ENCODE data around the gene CNGA2.

CNGA2 gene

DNA sequence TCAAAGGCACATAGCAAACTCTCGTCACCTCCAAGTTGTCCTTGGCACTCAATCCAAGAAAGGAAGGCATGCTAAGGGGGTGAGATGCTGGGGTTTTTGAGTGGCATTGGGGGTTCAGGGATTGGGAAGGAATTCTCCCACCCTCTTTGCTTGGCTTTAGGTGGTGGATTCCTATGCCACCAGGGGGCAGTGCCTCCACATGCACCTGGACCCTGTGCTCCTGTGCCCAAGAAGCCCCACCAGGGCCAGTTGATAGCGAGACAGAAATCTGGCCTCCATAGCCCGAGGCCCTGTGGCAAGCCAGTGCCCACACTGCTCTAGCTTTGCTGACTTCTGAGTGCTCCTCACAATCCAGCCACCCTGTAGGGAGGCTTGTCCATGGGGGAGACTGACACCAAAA is 20.7 kb upstream of the CNGA2 start:
- DNase-seq = peak; percentile 24

DNA sequence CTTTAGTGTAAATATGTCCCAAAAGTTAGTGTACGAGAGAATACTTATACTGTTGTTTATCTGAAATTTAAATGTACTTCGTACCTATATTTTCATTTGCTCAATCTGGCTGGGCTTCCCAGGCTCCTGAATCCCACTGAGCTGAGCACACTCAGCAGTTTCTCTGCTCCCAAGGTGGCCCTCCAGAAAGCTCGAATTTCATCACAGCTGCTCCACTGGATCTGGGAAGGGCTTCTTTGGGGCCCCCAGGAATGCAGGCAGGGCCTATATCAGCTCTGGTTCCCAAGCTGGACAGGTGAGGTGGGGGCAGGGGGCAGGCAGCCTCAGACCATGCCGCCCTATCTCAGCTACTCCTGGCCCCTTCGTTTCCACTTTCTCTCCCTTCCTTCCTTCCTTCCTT is 20.2 kb upstream of the CNGA2 start:
- no peak for DNase-seq

DNA sequence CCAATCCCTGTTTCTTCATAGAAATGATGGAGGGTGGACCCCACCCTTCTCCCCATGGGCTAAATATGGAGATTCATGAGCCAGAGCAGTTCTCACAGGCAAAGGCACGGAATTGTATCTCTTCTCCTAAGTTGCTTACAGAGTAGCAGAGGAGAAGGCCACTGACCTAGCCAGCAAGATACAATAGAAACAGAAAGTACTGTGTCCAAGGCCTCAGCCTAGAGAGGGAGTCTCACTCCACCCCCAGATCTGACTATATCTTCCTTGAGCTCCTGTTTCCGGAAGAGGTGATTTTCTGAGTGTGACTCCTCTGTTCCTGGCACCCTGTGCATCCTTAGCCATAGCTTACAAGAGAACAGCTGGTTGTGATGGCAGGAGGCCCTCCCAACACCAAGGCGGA is 18.8 kb upstream of the CNGA2 start, which contains the start of gene FATE1:
Gene FATE1 (plus strand): TSS at position 284 of the 400 bp plus-strand sequence. CDS start 85 bp downstream, at position 369.
- DNase-seq = no peak

DNA sequence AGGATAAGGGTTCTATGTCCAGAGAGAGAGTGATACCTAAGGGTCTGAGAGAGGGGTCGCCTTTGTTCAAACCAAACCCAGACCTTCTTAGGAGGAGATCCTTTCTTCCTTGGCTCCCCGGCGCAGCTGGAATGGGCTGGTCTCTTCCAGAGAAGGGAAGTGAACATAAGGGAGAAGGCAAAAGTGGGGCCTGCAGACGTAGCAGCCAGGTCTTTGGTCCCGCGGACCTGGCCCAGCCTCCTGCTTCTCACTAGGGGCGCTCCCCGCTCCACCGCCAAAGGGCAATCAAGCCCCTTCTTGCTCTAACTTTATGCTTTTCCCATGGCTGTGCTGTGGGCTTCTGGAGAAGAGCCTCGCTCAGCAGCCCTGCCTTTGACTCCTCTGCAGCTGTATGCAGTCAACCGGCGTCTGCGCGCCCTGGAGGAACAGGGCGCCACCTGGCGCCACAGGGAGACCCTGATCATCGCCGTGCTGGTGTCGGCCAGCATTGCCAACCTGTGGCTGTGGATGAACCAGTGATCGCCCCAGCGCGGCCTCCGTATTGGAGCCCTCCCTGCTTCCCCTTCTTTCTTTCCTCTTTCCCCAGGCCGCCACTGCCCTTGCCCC is 12.2 kb upstream of the CNGA2 start:
- DNase-seq = no peak

DNA sequence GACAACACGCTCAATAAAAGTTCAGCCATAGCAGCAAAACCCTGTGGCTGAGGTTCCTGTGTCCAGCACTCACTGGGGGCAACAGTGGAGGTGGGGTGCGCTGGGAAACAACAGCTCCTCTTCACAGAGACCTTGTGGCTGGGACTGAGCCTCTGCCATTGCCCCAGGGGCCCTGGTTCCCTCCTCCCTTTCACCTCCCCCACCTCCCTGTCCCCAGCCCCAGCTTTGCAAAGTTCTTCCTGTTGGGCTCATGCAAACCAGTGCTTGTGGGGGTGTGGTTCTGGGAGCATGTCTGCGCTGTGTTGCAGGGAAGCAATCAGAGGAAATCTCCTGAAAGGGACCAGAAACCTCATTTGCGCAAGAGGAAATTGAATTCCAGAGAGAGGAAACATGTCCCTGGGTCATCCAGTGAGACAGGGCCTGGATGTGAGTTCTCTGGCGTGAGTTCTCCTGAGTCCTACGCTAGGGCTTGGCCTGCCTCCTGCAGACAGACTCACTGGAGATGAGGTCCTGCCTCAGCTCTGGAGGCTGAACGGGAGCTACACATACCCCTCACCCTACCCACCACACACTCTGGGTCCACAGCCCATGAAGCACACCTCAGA is 11.3 kb upstream of the CNGA2 start:
- DNase-seq = no peak

DNA sequence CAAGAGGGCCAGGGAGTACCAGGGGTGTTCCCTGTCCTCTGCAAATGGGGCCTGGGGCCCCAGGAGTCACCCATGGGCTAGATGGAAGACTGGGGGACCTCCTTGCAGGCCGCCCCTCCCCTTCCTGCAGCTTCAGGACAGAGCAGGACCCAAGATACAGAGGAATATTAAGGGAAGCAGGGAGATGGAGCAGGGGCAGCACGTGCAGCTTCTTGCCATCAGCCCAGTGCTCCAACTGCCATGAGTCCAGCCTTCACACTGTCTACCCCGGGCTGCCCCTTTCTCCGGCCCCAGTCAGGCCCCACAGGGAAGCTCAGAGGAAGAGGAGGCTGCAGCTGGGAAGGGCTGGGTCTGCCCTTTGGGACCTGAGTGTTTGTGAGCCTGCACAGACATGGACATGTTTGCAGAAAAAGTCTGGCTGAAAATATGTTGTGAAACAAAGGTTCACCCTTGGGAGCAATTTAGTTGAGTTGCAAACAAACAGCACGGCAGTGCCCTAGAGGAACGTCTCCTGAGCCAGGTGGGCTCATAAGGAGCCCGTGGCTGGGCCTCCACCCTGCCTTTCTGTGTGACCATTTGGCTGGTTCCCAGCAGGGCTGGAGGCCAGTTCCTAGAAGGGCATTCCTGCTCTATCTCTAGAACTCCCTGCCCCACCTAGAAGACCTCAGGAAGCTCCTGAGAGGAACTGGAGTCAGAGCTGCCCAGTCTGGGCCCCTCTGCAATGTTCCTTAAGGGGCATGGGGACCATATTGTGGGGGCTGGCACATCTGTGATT is 9.8 kb upstream of the CNGA2 start:
- DNase-seq = no peak

DNA sequence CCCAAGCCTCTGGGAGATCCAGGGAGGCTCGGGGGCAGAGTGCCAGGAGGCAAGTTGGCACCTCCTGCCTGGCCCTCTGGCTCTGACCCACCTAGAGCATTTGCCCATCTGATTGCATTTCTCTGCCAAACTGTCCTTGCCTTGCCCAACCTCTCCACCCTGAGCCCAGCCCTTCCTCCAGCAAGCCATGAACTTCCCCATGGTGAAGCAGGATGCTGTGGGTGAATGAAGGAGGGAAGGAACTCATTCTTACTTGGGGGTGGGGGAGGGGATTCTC is 9.3 kb upstream of the CNGA2 start:
- DNase-seq = no peak

DNA sequence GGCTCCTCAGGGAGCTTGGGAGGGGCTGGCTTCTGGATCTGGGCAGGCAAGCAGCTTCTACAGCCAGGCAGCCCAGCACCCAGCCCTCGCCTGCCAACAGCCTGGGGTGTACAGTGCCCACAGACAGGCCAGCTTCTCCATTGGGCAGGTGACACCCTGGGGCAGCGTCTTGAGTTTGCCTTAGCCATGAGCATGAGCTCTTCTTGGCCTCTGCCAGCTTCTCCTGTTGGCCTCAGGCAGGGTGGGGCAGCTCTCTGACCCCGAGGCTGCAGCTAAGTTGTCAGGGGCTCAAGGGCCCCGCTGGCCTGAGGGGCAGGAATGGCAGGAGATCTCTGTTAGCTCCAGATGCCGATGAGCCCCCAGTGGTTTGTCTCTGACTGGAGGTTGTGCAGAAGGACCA is 7.8 kb upstream of the CNGA2 start:
- no peak for DNase-seq

DNA sequence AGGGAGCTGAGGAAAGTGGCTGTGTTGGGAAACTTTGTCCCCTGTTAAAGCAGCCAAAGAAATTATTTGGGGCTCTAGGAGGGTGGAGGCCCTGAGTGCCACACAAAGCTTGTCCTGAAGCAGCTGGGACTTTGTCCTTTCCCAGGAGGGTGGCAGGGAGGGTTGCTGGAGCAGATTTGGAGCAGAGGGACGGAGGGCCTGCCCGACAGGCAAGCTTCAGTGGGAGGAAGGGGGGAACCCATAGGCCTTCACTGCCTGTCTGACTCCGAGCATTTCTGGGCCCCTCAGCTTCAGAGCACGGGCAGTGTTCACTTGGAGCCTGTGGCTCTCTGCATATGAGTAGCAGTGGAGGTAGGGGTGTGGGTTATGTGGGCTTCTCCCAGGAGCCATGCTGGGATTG is 7.2 kb upstream of the CNGA2 start:
- no peak for DNase-seq

DNA sequence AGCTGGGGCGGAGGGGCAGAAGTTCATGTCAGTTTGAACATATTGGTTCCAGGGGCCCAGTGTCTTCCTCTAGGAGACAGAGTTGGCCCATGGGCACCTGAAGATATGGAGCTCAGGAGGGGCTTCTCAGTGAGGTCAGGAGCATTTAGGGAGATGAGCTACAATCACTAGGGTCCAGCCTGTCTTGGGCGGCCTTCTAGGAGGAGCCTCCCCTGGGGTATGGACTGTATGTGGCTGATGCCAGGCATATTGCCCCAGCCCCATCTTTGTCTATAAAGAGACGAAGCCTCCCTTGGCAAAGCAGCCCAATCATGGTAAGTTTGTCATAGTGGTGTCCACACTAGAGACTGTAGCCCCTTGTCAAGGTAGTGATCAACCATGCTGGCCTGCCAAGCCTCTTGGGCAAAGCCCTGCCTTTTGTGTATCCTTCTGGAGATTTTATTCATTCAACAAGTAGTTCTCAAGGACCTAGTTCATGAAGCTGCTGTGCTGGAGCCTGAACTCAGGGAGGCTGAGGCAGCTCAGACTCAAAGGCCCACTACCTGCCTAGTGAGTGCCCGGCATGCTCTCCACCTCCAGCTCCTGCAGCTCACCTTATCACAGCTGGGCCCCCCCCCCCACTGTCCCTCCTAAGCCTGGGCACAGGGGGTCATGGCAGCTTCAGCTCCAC is 5.4 kb upstream of the CNGA2 start:
- DNase-seq = no peak

DNA sequence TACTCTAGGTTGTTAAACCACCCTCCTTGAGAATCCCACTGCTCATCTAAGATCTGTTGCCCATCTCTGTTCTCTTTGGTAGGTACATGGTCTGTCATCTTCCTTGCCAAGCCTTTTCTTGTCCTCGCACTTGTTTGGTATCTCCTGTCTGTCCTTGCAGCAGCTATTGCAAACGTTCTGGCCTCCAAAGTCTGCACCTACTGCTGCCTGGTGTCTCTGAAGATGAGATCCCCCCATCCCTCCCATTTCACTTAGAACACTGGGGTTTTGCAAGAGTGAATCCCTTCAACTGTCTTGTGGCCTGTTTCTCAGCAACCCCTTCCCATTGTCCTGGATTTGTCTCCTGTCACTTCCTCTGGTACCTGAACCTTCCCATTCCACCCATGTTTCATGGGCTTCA is 673 bp downstream of the CNGA2 start:
- no peak for DNase-seq

DNA sequence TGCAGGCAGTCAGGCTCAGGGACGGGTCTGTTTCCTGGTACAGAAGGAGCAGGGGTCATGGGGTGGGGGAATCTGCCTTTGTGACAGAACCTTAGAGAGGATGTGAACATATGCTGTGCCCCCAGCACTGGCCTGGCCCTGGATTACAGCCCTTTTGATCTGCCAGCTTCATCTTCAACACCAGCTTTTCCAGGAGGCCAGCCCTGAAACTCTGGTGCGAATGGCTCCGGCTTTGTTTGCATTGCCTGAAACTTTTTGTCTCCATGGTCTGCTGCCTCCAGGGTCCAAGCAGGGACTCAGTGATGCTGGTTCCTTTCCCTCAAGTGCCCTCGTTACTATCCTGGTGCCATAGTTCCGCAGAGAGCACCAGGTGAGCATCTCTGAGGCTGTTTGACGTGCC is 2.1 kb downstream of the CNGA2 start:
- DNase-seq = no peak

DNA sequence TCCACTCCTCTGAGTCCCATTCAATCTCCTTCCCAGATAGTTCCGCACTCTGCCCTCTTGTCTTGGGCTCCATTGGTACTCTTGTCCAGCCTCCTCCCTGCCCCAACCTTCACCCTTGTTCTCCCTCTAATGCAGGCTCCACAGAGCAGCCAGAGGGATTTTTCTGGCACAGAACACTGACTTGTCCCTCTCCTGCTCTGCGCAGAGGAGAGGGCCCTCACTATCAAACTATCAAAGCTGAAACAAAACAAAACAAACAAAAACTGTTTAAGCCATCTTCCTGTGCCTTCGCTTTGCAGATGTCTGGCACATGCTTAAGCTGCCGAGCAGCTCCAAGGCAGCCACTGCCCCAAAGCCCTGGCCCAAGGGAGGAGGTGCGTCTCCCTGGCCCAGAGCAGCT is 2.9 kb downstream of the CNGA2 start:
- DNase-seq = no peak

DNA sequence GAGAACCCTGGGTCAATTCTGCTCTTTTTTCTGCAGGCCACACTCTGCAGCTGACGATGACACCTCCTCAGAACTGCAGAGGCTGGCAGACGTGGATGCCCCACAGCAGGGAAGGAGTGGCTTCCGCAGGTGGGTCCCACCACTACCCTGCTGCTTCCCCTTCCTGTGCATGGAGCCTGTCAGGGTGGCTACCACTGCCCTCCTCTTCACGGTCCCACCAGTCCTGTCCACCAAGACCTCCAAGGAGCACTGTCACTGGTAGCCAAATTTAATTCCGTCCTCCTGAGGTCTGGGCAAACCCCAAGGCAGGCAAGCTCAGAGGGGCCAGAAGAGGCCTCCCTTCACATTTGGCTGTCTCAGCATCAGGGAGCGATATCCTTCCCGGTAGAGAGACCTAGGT is 4.2 kb downstream of the CNGA2 start:
- DNase-seq = no peak

DNA sequence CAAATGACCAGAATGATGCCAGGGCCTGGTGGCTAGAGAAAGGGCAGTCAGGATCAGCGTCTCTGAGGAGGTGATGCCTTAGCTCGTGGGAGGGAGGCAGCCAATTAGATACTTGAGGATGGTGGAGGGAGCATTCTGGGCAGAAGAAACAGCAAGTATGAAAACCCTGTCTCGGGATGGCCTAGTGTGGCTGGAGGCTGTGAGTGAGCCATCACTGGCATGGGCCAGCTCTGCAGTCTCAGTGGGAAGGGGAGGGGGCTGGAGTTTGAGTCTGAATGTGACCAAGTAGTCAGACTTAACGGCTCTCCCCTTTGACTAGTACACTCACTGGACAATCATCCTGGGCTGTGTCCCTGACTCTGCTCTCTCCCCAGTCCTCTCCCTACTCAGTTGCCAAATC is 7.1 kb downstream of the CNGA2 start:
- DNase-seq = no peak

DNA sequence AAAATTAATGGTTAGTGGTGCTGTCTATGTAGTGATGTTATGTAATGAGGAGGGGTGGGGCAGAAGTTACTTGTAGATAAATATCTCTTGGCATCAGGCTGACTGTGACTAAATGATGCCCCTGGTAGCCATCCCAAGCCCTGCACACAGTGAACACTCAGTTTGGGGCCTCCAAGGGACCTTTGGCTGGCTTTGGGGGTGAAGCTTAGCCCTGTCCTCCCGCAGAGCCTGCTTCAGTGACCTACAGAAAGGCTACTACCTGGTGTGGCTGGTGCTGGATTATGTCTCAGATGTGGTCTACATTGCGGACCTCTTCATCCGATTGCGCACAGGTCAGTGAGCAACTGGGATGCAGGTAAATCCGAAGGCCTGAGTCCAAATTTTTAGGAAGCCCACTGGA is 7.8 kb downstream of the CNGA2 start:
- no peak for DNase-seq

DNA sequence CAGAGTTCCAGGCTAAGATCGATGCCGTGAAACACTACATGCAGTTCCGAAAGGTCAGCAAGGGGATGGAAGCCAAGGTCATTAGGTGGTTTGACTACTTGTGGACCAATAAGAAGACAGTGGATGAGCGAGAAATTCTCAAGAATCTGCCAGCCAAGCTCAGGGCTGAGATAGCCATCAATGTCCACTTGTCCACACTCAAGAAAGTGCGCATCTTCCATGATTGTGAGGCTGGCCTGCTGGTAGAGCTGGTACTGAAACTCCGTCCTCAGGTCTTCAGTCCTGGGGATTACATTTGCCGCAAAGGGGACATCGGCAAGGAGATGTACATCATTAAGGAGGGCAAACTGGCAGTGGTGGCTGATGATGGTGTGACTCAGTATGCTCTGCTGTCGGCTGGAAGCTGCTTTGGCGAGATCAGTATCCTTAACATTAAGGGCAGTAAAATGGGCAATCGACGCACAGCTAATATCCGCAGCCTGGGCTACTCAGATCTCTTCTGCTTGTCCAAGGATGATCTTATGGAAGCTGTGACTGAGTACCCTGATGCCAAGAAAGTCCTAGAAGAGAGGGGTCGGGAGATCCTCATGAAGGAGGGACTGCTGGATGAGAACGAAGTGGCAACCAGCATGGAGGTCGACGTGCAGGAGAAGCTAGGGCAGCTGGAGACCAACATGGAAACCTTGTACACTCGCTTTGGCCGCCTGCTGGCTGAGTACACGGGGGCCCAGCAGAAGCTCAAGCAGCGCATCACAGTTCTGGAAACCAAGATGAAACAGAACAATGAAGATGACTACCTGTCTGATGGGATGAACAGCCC is 9.3 kb downstream of the CNGA2 start:
- DNase-seq = no peak

DNA sequence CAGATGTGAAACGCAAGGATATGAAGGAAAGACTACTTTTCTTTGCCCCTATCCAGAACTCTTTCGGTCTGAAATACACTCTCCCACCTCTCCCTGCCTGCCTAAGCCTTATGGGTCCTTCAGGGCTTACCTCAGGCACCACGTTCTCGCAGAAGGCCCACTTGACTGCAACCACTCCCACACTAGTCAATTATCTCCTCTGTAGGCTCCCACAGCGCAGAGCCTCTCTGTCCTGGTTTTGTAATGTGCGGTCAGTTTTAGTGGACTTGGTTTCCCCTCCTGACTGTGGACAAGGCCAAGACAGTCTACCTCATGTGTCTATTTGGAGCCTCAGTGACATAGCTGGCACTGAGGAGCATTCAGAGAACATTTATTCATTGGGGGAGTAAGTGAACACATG is 11.1 kb downstream of the CNGA2 start:
- DNase-seq = no peak

DNA sequence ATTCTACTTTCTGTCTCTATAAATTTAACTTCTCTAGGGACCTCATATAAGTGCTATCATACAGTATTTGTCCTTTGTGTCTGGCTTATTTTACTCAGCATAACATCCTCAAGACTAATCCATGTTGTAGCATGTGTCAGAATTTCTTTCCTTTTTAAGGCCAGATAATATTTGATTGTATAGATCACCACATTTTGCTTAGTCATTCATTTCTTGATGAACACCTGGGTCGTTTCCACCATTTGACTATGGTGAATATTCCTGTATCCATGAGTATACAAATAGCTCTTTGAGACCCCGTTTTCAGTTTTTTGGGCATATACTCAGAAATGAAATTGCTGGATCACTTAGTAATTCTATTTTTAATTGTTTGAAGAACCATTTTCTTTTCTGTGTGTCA is 12.0 kb downstream of the CNGA2 start:
- DNase-seq = no peak

DNA sequence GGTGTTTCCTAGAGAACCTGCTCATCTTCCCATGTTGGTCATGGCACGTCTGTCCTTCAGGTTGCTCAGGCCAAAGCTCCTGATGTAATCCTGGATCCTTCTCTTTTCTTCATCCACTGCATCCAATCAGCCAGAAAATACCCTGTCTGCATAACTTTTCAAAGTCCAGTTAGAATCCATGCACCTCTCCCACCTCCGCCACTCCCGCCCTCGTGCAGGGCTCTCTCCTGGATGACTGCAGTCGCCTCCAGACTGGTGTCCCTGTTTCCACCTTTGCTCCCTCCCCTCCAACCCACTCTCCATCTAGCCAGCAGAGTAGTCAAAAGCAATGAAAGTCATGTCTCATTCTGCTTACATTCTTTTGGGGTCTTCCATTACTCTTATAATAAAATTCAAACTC is 16.0 kb downstream of the CNGA2 start:
- DNase-seq = no peak

DNA sequence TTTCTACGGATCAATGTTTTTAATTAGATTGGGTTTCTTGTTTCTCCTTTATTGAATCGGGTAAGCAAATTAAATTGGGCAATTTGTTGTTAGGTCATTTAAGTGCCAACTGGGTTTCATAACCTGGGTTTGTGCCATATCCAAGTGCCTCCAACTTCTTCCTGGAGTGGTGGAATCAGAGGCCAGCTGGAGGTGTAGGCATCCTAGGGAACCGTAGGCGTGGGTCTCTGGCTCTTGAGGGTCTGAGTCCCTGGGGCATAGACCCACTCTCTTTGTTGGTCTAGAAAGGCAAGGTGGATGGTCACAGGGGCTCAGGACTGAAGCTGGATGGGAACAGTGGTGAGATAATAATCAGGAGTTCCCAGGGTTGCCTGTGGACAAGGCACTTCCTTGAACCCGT is 18.3 kb downstream of the CNGA2 start:
- DNase-seq = no peak

DNA sequence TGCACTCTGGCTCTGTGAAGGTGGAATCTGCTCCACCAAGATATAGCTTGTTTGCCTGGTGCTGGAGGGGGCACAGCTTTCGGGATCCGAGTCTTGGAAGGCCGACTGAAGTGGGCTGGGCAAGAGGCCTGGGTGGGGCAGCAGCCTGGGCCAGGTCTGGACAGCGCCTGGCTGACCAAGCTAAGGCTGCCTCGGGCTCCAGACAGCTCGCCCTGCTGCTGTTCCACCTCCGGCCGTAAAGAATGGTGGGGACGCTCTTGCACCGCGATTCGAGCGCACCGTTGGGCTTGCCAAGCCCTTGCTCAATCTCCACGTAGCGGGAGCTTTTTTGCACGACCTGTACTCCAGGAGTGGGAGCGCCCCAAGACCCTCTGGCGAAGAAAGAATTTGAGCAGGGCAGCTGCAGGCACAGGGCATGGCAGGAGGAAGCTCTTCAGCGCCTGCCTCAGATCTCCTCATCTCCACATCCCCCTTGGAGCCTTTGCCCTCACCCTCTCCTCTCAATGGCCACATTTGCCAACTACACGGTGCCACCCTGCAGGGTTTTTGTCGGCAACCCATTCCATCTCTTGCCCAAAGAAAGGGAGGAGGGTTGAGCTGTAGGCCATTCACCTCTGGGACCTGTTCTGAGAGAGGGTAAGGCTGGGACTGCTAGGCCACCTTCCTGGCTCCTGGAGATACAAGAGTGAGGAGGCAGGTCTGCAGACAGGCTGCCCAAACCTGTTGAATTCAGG is 18.9 kb downstream of the CNGA2 start:
- peak; percentile 28 for DNase-seq

DNA sequence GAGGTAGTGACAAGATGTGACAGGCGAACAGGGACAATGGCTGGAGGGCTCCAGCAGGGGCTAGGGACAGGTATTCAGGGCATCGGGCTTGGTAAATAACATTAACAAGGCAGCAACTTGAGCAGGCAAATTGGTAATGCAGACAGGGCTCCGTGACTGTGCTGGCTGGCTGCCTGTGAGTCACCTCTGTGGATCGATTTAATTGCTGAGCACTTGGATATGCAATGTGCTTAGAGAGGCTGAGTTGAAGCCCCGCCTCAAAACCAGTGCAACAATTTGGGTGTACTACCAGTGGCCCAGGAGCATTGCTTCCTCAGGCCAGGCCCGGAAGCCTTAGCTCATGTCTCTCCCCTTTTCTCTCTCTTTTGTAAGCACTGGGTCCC is 19.5 kb downstream of the CNGA2 start:
- DNase-seq = no peak
